Lower lobe of right lung (tissue), 2 donors: ENCODE results near the gene SNTG2. TPM values are rescaled to one million over a fixed set of nuclear protein-coding genes. Genes with fewer than 3 reads are reported as not detected.

ENCODE experiments used
- ATAC-seq, 2 donors: fragments of 200-7000 bp; cut with Tn5 transposase; one replicate each; pipeline ENCODE4 v1.9.1; 2020 to 2022; ENCODE audit warnings: mild to moderate bottlenecking in 2 of 2, moderate library complexity in 2 of 2
- DNase-seq: peaks from one replicate; pipeline ENCODE4 v3.0.0-alpha.2; 2020
- H3K27ac ChIP-seq: fragments of 200-600 bp; one replicate; pipeline ENCODE4 v1.8.0; 2022
- H3K27me3 ChIP-seq: fragments of 200-600 bp; one replicate; pipeline ENCODE4 v1.8.0; 2022; ENCODE audit warnings: low read depth
- H3K36me3 ChIP-seq: fragments of 200-600 bp; one replicate; pipeline ENCODE4 v1.8.0; 2022; ENCODE audit warnings: mild to moderate bottlenecking
- H3K4me1 ChIP-seq: fragments of 200-600 bp; one replicate; pipeline ENCODE4 v1.8.0; 2022
- H3K4me3 ChIP-seq: fragments of 200-600 bp; one replicate; pipeline ENCODE4 v1.8.0; 2022; ENCODE audit warnings: mild to moderate bottlenecking
- H3K9me3 ChIP-seq: fragments of 200-600 bp; one replicate; pipeline ENCODE4 v1.8.0; 2022
- intact Hi-C: fragments of 100-400 bp; cut with DNase I; formaldehyde crosslinking; loops from one replicate; pipeline ENCODE4 v1.11.0; 2022
- total RNA-seq: library from RNA; stranded (reverse); fragmentation: NEBNext Ultra II Directional; extraction: Animal tissue kit (Norgen Biotek cat#: 25700); gene quantifications from one replicate; pipeline ENCODE4 v1.2.1, GENCODE V29; 2021
- TF ChIP-seq, protein P1 (sequence below): fragments of 200-600 bp; IDR thresholded peaks from one replicate; pipeline ENCODE4 v1.8.0; 2022; ENCODE audit warnings: antibody characterized with exemption, mild to moderate bottlenecking
- donor health status: DM: no; HTN: yes; CAD: no; lungs with severe emphysema.

SNTG2 gene
- total RNA-seq, 1 donor from 2014 or later: 1.4 TPM

DNA sequence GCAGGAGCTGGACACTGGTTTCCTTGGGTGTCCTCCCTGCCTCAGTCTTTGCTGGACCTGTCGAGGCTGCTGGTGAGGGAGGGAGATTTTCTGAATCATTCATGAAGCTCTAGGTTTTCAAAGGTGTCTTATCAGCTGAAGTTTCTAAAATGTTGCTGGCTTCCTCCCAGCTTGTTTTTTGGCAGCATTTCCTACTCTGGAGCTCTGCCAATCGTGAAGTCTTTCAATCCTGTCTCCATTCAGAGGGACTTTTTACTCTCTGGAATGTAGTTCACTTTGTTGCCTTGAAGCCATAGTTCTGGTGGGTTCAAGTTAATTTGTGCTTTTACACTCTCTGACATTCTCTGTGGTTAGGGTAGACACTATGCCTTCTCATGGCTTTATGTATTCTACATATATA, 23.9 kb downstream of the SNTG2 start:
- Histone ChIP-seq H3K27ac (no peak overlapping the region), H3K4me1 (peaks cover 3% of the 10 kb centered on the region), H3K36me3 (no peaks in the 10 kb centered on the region), H3K27me3 (peaks cover 7% of the 10 kb centered on the region), H3K9me3 (no peaks in the 10 kb centered on the region), H3K4me3 (no peak overlapping the region)
- intact Hi-C loops: no loop called here
- TF ChIP-seq, protein P1, sequence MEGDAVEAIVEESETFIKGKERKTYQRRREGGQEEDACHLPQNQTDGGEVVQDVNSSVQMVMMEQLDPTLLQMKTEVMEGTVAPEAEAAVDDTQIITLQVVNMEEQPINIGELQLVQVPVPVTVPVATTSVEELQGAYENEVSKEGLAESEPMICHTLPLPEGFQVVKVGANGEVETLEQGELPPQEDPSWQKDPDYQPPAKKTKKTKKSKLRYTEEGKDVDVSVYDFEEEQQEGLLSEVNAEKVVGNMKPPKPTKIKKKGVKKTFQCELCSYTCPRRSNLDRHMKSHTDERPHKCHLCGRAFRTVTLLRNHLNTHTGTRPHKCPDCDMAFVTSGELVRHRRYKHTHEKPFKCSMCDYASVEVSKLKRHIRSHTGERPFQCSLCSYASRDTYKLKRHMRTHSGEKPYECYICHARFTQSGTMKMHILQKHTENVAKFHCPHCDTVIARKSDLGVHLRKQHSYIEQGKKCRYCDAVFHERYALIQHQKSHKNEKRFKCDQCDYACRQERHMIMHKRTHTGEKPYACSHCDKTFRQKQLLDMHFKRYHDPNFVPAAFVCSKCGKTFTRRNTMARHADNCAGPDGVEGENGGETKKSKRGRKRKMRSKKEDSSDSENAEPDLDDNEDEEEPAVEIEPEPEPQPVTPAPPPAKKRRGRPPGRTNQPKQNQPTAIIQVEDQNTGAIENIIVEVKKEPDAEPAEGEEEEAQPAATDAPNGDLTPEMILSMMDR: no peak
- DNase-seq (no peak), ATAC-seq (no peak)

DNA sequence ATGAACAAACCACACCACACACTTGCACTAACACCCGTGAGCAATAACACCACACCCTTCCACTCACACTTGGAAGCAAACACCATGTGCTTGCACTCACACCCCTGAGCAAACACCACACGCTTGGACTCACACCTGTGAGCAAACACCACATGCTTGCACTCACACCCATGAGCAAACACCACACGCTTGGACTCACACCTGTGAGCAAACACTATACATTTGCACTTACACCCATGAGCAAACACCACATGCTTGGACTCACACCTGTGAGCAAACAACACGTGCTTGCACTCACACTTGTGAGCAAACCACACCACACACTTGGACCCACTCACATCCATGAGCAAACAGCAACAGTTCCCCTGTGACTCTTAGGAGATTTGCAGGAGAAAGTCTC, 24.4 kb downstream of the SNTG2 start:
- DNase-seq: no peak
- no peak overlapping the region for H3K27ac ChIP-seq
- no peak for ATAC-seq
- no peaks in the 10 kb centered on the region for H3K36me3 ChIP-seq
- H3K4me1 ChIP-seq: peaks cover 3% of the 10 kb centered on the region
- TF ChIP-seq, protein P1: no peak
- H3K9me3 ChIP-seq: no peaks in the 10 kb centered on the region
- no peak overlapping the region for H3K4me3 ChIP-seq
- intact Hi-C loops: no loop called here
- peaks cover 7% of the 10 kb centered on the region for H3K27me3 ChIP-seq

- TF ChIP-seq, protein P1: no peak
- H3K4me3 ChIP-seq: no peak overlapping the region
- peaks cover under 1% of the 10 kb centered on the region for H3K4me1 ChIP-seq
- no peak overlapping the region for H3K27ac ChIP-seq
- H3K36me3 ChIP-seq: no peaks in the 10 kb centered on the region
- intact Hi-C loops: no loop called here
- DNase-seq (no peak), ATAC-seq (no peak)
- no peaks in the 10 kb centered on the region for H3K9me3 ChIP-seq
- H3K27me3 ChIP-seq: peaks cover 4% of the 10 kb centered on the region
Observed at GRCh38 chr2:979069-979928, 28.6 kb downstream of the SNTG2 start.

DNA sequence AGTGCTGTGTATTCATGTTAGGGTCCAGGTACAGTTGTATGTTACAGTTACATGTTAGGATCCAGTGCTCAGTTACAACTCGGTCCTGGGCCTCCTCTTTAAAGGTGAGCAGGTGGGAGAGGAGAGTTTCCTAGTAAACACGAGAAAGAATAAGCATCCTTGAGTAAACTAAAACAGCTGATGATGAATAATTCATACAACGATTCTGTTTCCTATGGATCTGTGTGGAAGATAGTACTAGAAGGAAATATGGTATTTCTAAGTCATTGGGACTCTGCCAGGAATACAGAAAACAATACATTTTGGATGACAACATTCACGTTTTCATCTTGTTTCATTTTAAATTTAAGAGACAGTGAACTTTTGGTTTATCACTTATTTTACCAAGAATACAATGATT, 29.5 kb downstream of the SNTG2 start:
- Histone ChIP-seq H3K36me3 (no peaks in the 10 kb centered on the region), H3K4me3 (no peak overlapping the region), H3K4me1 (no peaks in the 10 kb centered on the region), H3K27me3 (no peaks in the 10 kb centered on the region), H3K27ac (no peak overlapping the region), H3K9me3 (no peaks in the 10 kb centered on the region)
- TF ChIP-seq, protein P1: no peak
- ATAC-seq: no peak
- DNase-seq: no peak
- intact Hi-C loops: no loop called here

GRCh38 chr2:981258-981657, 30.6 kb downstream of the SNTG2 start:
- H3K36me3 ChIP-seq: no peaks in the 10 kb centered on the region
- intact Hi-C loops: no loop called here
- no peaks in the 10 kb centered on the region for H3K9me3 ChIP-seq
- no peaks in the 10 kb centered on the region for H3K27me3 ChIP-seq
- DNase-seq (no peak), ATAC-seq (no peak)
- no peak overlapping the region for H3K4me3 ChIP-seq
- no peaks in the 10 kb centered on the region for H3K4me1 ChIP-seq
- no peak overlapping the region for H3K27ac ChIP-seq
- TF ChIP-seq, protein P1: no peak
